GM12872 (cell line): Measurements from ENCODE around the gene SNX30.

ENCODE experiments used
- CTCF ChIP-seq: IDR thresholded peaks from 3 replicates; pipeline ENCODE4 v1.5.1; 2011; ENCODE audit warnings: low read depth, mild to moderate bottlenecking, low read length, moderate library complexity; ENCODE audit not compliant: insufficient read depth

The SNX30 gene

GRCh38 chr9:112817860-112818203 lies 67.3 kb downstream of the SNX30 start:
- TF ChIP-seq CTCF: no peak

- TF ChIP-seq CTCF: peak; percentile 76
Measured at GRCh38 chr9:112819635-112820496, 69.3 kb downstream of the SNX30 start.

GRCh38 chr9:112820881-112821280 lies 70.3 kb downstream of the SNX30 start:
- no peak for TF ChIP-seq CTCF

GRCh38 chr9:112822618-112823017 lies 72.1 kb downstream of the SNX30 start:
- TF ChIP-seq CTCF: no peak

- no peak for TF ChIP-seq CTCF
Measured at GRCh38 chr9:112823257-112823656, 72.7 kb downstream of the SNX30 start.

GRCh38 chr9:112831281-112831851 lies 80.8 kb downstream of the SNX30 start:
- no peak for TF ChIP-seq CTCF

GRCh38 chr9:112831969-112832368 lies 81.4 kb downstream of the SNX30 start:
- TF ChIP-seq CTCF: no peak
